ENCODE results near the gene RRM2.

The RRM2 gene

GRCh38 chr2:10136101-10136934, 13.8 kb downstream of the RRM2 start:
- Histone ChIP-seq H3K9me3 (ENCODE audit: insufficient read depth, low read depth, low read length) (no peaks in the 10 kb centered on the region), H2AFZ (ENCODE audit: low read length) (no peak overlapping the region), H3K36me3 (ENCODE audit: insufficient read depth, low read length) (peaks cover 32% of the 10 kb centered on the region; the same call in 1 of the 2 replicates), H3K9me2 (replicated peaks; ENCODE audit: low read depth, low read length) (no peaks in the 10 kb centered on the region), H3K79me2 (ENCODE audit: insufficient read depth, low read length) (peaks cover 82% of the 10 kb centered on the region), H3K27me3 (ENCODE audit: insufficient read depth, low read length, poor library complexity, severe bottlenecking) (no peaks in the 10 kb centered on the region), H3K9ac (ENCODE audit: low read depth, low read length, poor library complexity, severe bottlenecking) (no peak overlapping the region), H3K4me3 (ENCODE audit: low read length, poor library complexity, severe bottlenecking) (no peak overlapping the region), H3K4me1 (ENCODE audit: insufficient read depth, low read length, poor library complexity, severe bottlenecking) (peaks cover 19% of the 10 kb centered on the region), H3F3A (ENCODE audit: low read depth) (no peaks in the 10 kb centered on the region), H4K20me1 (ENCODE audit: insufficient read depth, low read length, poor library complexity, severe bottlenecking) (peaks cover 29% of the 10 kb centered on the region), H3K4me2 (ENCODE audit: low read depth, low read length, poor library complexity, severe bottlenecking) (no peak overlapping the region)
- TF ChIP-seq EZH2phosphoT487 (IDR thresholded peaks at IDR 0.05; ENCODE audit: borderline replicate concordance) (no peak), CTCF (conservative IDR thresholded peaks at IDR 0.05; ENCODE audit: low read length) (no peak)

GRCh38 chr2:10137053-10137843, 14.7 kb downstream of the RRM2 start:
- Histone ChIP-seq H3K4me3 (ENCODE audit: low read length, poor library complexity, severe bottlenecking) (no peak overlapping the region), H3K9ac (ENCODE audit: low read depth, low read length, poor library complexity, severe bottlenecking) (no peak overlapping the region), H3K79me2 (ENCODE audit: insufficient read depth, low read length) (peaks cover 77% of the 10 kb centered on the region), H3K9me3 (ENCODE audit: insufficient read depth, low read depth, low read length) (no peaks in the 10 kb centered on the region), H3K27me3 (ENCODE audit: insufficient read depth, low read length, poor library complexity, severe bottlenecking) (no peaks in the 10 kb centered on the region), H3K36me3 (ENCODE audit: insufficient read depth, low read length) (peaks cover 26% of the 10 kb centered on the region; the same call in 1 of the 2 replicates), H3K4me2 (ENCODE audit: low read depth, low read length, poor library complexity, severe bottlenecking) (no peak overlapping the region), H3F3A (ENCODE audit: low read depth) (no peaks in the 10 kb centered on the region), H3K4me1 (ENCODE audit: insufficient read depth, low read length, poor library complexity, severe bottlenecking) (peaks cover 20% of the 10 kb centered on the region), H2AFZ (ENCODE audit: low read length) (no peak overlapping the region), H4K20me1 (ENCODE audit: insufficient read depth, low read length, poor library complexity, severe bottlenecking) (peaks cover 26% of the 10 kb centered on the region), H3K9me2 (replicated peaks; ENCODE audit: low read depth, low read length) (no peaks in the 10 kb centered on the region)
- TF ChIP-seq EZH2phosphoT487 (IDR thresholded peaks at IDR 0.05; ENCODE audit: borderline replicate concordance) (no peak), CTCF (conservative IDR thresholded peaks at IDR 0.05; ENCODE audit: low read length) (no peak)

GRCh38 chr2:10139536-10139935, 17.0 kb downstream of the RRM2 start:
- Histone ChIP-seq H3F3A (ENCODE audit: low read depth) (no peaks in the 10 kb centered on the region), H3K79me2 (ENCODE audit: insufficient read depth, low read length) (peaks cover 83% of the 10 kb centered on the region), H2AFZ (ENCODE audit: low read length) (no peak overlapping the region), H4K20me1 (ENCODE audit: insufficient read depth, low read length, poor library complexity, severe bottlenecking) (peaks cover 16% of the 10 kb centered on the region), H3K4me2 (ENCODE audit: low read depth, low read length, poor library complexity, severe bottlenecking) (no peak overlapping the region), H3K36me3 (ENCODE audit: insufficient read depth, low read length) (peaks cover 39% of the 10 kb centered on the region; the same call in 1 of the 2 replicates), H3K4me1 (ENCODE audit: insufficient read depth, low read length, poor library complexity, severe bottlenecking) (peaks cover 20% of the 10 kb centered on the region), H3K27me3 (ENCODE audit: insufficient read depth, low read length, poor library complexity, severe bottlenecking) (no peaks in the 10 kb centered on the region), H3K9me2 (replicated peaks; ENCODE audit: low read depth, low read length) (no peaks in the 10 kb centered on the region), H3K9ac (ENCODE audit: low read depth, low read length, poor library complexity, severe bottlenecking) (no peak overlapping the region), H3K9me3 (ENCODE audit: insufficient read depth, low read depth, low read length) (no peaks in the 10 kb centered on the region), H3K4me3 (ENCODE audit: low read length, poor library complexity, severe bottlenecking) (no peak overlapping the region)
- no peak for TF ChIP-seq EZH2phosphoT487 (IDR thresholded peaks at IDR 0.05; ENCODE audit: borderline replicate concordance)

All from Loucy (cell line).